Stimulated activated CD8-positive, alpha-beta memory T cell treated with anti-CD3 and anti-CD28 coated beads, Interleukin-4, amount 100 ng/mL, for 4 hours (primary cell): ENCODE results near the gene EXOC3L1.

ENCODE experiments used
- DNase-seq, 2 donors: peaks; one replicate each; pipeline ENCODE4 v3.0.0-alpha.2; 2020; ENCODE audit warnings: low read depth in 2 of 2, low spot score in 1 of 2

The EXOC3L1 gene

GRCh38 chr16:67165121-67166078, 24.5 kb downstream of the EXOC3L1 start:
- no peak for DNase-seq

DNA sequence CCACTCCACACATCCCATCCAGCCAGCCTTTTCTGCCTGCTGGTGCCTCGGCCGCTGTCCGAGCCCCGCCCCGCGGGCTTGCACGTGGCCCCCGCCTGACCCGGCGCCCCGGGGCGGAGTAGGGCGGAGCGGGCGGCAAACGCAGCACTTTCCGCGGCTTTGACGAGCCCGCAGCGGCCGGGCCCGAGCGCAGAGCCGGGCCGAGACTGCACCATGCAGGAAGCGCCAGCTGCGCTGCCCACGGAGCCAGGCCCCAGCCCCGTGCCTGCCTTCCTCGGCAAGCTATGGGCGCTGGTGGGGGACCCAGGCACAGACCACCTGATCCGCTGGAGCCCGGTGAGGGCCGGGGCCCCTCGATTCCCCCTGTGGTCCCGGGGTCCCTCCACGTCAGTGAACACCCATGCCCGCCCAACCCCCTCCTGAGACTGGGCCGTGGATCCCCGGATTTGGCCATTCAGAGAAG, 25.3 kb downstream of the EXOC3L1 start, which contains the start of gene HSF4:
Gene HSF4, plus strand, starts transcription at position 147 of the 463 bp plus-strand sequence. Its CDS starts 67 bp downstream, at position 214.
- no peak for DNase-seq

- DNase-seq = no peak
Observed at GRCh38 chr16:67163999-67164558, 25.9 kb downstream of the EXOC3L1 start.

- no peak for DNase-seq
Observed at GRCh38 chr16:67163164-67163998, 26.6 kb downstream of the EXOC3L1 start.

- DNase-seq = no peak
Observed at GRCh38 chr16:67162506-67163163, 27.3 kb downstream of the EXOC3L1 start.

DNA sequence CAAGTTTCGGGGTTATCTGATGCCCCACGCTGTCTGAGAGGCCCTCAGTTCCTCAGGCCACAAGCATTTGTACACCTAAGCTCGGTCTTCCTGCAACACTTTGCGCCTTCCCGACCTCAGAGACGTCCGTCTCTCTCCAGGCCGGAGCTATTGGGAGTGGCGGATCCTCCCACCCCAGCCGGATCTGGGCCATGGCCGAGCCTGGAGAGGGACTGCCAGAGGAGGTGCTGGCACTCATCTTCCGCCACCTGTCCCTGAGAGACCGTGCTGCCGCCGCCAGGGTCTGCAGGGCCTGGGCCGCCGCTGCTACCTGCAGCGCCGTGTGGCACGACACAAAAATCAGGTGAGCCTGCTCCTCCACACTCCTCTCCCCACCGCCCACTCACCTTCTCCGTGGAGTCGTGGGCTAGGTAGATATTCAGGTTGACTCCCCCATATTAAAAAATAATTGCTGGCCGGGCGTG, 28.3 kb downstream of the EXOC3L1 start:
- DNase-seq = no peak

- DNase-seq = peak; percentile 57 to 58
Observed at GRCh38 chr16:67158637-67159600, 31.0 kb downstream of the EXOC3L1 start.

- DNase-seq = no peak
Observed at GRCh38 chr16:67157892-67158635, 31.9 kb downstream of the EXOC3L1 start.

- DNase-seq = no peak
Observed at GRCh38 chr16:67157106-67157748, 32.7 kb downstream of the EXOC3L1 start.

GRCh38 chr16:67156143-67156844, 33.6 kb downstream of the EXOC3L1 start:
- no peak for DNase-seq

DNA sequence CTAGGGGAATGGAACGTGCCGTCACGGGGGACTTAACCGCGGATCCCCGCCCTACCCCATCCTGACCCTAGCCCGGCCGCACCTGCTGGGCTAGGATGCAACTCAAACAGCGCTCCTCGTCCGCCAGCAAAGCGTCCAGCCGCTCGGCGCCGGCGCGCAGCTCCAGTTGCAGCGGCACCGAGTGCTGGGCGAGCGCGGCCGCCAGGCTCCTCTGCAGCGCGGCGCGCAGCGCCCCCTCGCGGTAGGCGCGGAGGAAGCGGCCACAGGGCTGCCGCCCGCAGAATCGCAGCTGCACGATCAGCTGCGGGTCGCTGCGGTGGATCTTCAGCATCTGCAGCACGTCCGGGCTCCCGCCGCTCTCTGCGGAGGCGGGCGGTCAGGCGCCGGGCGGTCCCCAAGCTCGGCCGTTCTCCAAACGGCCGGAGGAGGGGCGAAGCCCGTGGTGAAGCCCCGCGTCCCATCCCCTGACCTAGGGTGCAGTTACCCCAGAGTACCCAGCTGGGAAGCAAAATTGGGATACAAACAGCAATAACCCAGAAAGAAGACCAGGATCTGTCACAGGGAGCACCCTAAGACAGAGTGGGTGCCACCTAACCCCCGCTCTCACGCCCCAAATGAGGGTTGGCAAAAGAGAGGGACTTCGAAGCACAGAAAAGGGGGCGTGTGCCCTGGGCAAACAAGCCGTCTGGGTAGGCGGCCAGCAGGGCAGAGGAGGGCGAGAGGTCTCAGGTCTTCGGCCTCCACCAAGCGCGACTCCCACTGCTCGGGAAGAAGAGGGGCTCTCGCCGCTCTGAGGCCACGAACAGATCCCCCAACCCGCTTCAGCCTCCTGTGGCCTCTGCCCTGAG, 34.4 kb downstream of the EXOC3L1 start:
- peak; percentile 49 to 56 for DNase-seq

- DNase-seq = no peak
Observed at GRCh38 chr16:67154578-67155294, 35.2 kb downstream of the EXOC3L1 start.

DNA sequence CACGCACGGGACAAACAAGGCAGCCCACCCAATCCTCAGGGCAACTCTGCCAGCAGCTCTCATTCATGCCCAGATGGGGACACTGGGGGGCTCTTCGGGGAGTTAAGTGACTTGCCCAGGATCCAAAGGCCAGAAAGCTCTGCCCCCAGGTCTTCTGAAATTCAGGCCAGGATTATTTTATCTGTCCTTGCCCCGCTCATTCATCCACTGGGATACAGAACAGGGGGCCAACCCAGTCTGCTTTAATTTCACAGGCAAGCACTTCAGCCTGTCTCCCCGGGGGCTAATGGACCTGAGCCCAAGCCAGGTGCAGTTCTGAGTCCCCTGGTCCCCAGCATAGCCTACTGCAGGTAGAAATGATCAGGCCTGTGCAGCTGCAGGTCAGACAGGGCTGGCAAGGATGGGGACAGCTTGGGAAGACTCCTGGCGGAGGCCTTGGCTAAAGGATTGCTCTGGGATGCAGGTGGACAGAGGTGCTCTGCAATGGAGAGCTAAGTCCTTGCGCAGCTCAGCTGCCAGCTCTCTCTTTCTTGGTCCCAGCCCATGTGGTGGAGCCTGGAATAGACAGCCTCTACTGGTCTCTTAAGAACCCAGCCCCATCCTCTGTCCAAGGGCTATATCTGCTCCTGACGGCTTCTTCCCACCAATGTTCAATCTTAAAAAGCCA, 38.4 kb downstream of the EXOC3L1 start:
- no peak for DNase-seq

DNA sequence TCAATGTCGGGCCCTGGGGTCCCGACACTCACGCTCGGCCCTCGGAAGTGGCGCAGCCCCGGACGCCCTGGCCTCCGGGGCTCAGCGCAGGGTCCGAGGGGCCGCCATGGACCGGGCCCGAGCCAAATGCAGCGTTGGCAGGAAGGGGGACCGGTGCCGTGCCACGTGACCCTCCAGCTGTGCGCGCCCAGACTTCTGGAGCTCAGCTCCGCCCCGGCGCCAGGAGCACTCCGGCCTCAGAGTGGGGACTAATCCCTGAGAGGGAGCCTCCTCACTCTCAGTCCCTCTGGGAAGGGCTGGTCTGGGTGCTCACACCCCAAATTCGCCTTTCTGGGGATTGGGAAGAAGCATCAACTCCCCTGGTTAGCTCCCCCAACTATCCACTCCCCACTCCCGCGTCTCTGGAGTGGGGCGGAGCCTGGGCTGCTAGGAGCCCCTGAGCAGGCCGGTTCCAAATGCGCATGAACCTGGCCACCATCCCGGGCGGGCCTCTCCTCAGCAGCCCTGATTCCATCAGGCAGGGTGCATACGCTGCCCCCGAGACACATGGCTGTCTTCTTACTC, 39.0 kb downstream of the EXOC3L1 start, which contains the start of gene B3GNT9:
Gene B3GNT9, minus strand, starts transcription at position 166 of the 564 bp plus-strand sequence. CDS start 513 bp downstream, outside the sequence.
- DNase-seq = no peak
